Neuron (in vitro differentiated cells): Measurements from ENCODE around the gene EN1.

Source experiments
- H2AFZ ChIP-seq: one replicate; pipeline ENCODE4 v1.6.1; 2013; ENCODE audit warnings: low read depth, mild to moderate bottlenecking, inconsistent platforms, low read length, moderate library complexity
- H3K27me3 ChIP-seq: one replicate; pipeline ENCODE4 v1.6.1; 2013; ENCODE audit warnings: low read length; ENCODE audit not compliant: insufficient read depth
- H3K36me3 ChIP-seq: one replicate; pipeline ENCODE4 v1.6.1; 2013; ENCODE audit warnings: low read length; ENCODE audit not compliant: insufficient read depth
- H3K4me1 ChIP-seq: one replicate; pipeline ENCODE4 v1.6.1; 2013; ENCODE audit warnings: low read length; ENCODE audit not compliant: insufficient read depth
- H3K4me3 ChIP-seq: 2 replicates; pipeline ENCODE4 v1.5.1; 2013; ENCODE audit warnings: mild to moderate bottlenecking, low read length, moderate library complexity
- H3K9me3 ChIP-seq: one replicate; pipeline ENCODE4 v1.6.1; 2013; ENCODE audit warnings: low read length

The EN1 gene

GRCh38 chr2:118861242-118861641 is 13.8 kb upstream of the EN1 start:
- Histone ChIP-seq H3K4me3 (no peak overlapping the region), H2AFZ (no peak overlapping the region), H3K27me3 (peaks cover 80% of the 10 kb centered on the region), H3K4me1 (no peaks in the 10 kb centered on the region), H3K9me3 (no peaks in the 10 kb centered on the region), H3K36me3 (no peaks in the 10 kb centered on the region)

- peaks cover 85% of the 10 kb centered on the region for H3K27me3 ChIP-seq
- H3K9me3 ChIP-seq, result no peaks in the 10 kb centered on the region
- no peaks in the 10 kb centered on the region for H3K36me3 ChIP-seq
- H3K4me3 ChIP-seq, result no peak overlapping the region
- no peaks in the 10 kb centered on the region for H3K4me1 ChIP-seq
- H2AFZ ChIP-seq, result no peak overlapping the region
These were observed 13.1 kb upstream of the EN1 start for GRCh38 chr2:118860506-118860905.

GRCh38 chr2:118859157-118859770 is 11.8 kb upstream of the EN1 start:
- H3K36me3 ChIP-seq, result no peaks in the 10 kb centered on the region
- no peaks in the 10 kb centered on the region for H3K9me3 ChIP-seq
- no peak overlapping the region for H2AFZ ChIP-seq
- no peak overlapping the region for H3K4me3 ChIP-seq
- no peaks in the 10 kb centered on the region for H3K4me1 ChIP-seq
- peaks cover 93% of the 10 kb centered on the region for H3K27me3 ChIP-seq

GRCh38 chr2:118858485-118859156 is 11.2 kb upstream of the EN1 start:
- Histone ChIP-seq H3K36me3 (no peaks in the 10 kb centered on the region), H3K4me1 (no peaks in the 10 kb centered on the region), H3K4me3 (no peak overlapping the region), H3K9me3 (peaks cover 3% of the 10 kb centered on the region), H3K27me3 (peaks cover 93% of the 10 kb centered on the region), H2AFZ (no peak overlapping the region)

- H3K4me1 ChIP-seq, result no peaks in the 10 kb centered on the region
These were observed 10.4 kb upstream of the EN1 start for GRCh38 chr2:118857677-118858484.

GRCh38 chr2:118856978-118857676 is 9.7 kb upstream of the EN1 start:
- H3K27me3 ChIP-seq, result peaks cover 97% of the 10 kb centered on the region
- no peak overlapping the region for H2AFZ ChIP-seq
- peaks cover 3% of the 10 kb centered on the region for H3K9me3 ChIP-seq
- no peak overlapping the region for H3K4me3 ChIP-seq
- H3K4me1 ChIP-seq, result no peaks in the 10 kb centered on the region
- no peaks in the 10 kb centered on the region for H3K36me3 ChIP-seq

More at GRCh38 chr2:118857677-118858484, 10.4 kb upstream of the EN1 start:
- Histone ChIP-seq H3K36me3 (no peaks in the 10 kb centered on the region), H3K4me3 (no peak overlapping the region), H2AFZ (no peak overlapping the region), H3K9me3 (peaks cover 3% of the 10 kb centered on the region), H3K27me3 (peaks cover 97% of the 10 kb centered on the region)

GRCh38 chr2:118856330-118856977 is 9.0 kb upstream of the EN1 start:
- H3K4me3 ChIP-seq, result no peak overlapping the region
- peaks cover 3% of the 10 kb centered on the region for H3K9me3 ChIP-seq
- no peaks in the 10 kb centered on the region for H3K4me1 ChIP-seq
- no peaks in the 10 kb centered on the region for H3K36me3 ChIP-seq
- peaks cover 97% of the 10 kb centered on the region for H3K27me3 ChIP-seq
- H2AFZ ChIP-seq, result no peak overlapping the region

- peaks cover 97% of the 10 kb centered on the region for H3K27me3 ChIP-seq
- no peaks in the 10 kb centered on the region for H3K4me1 ChIP-seq
- no peaks in the 10 kb centered on the region for H3K36me3 ChIP-seq
- peaks cover 3% of the 10 kb centered on the region for H3K9me3 ChIP-seq
- H2AFZ ChIP-seq, result no peak overlapping the region
- no peak overlapping the region for H3K4me3 ChIP-seq
These were observed 8.2 kb upstream of the EN1 start for GRCh38 chr2:118855451-118856279.

GRCh38 chr2:118854507-118855345 is 7.3 kb upstream of the EN1 start:
- Histone ChIP-seq H3K27me3 (peaks cover 97% of the 10 kb centered on the region), H3K4me1 (no peaks in the 10 kb centered on the region), H3K9me3 (peaks cover 3% of the 10 kb centered on the region), H3K36me3 (no peaks in the 10 kb centered on the region), H2AFZ (no peak overlapping the region), H3K4me3 (no peak overlapping the region)

- Histone ChIP-seq H3K4me1 (no peaks in the 10 kb centered on the region), H3K9me3 (peaks cover 3% of the 10 kb centered on the region), H3K36me3 (no peaks in the 10 kb centered on the region), H3K4me3 (no peak overlapping the region), H3K27me3 (peaks cover 97% of the 10 kb centered on the region), H2AFZ (no peak overlapping the region)
These were observed 6.3 kb upstream of the EN1 start for GRCh38 chr2:118853651-118854291.

GRCh38 chr2:118853129-118853640 is 5.7 kb upstream of the EN1 start:
- Histone ChIP-seq H3K9me3 (peaks cover 3% of the 10 kb centered on the region), H3K4me3 (no peak overlapping the region), H3K27me3 (peaks cover 97% of the 10 kb centered on the region), H2AFZ (no peak overlapping the region), H3K36me3 (no peaks in the 10 kb centered on the region), H3K4me1 (no peaks in the 10 kb centered on the region)
